ENCODE data around the gene HES7.
"Not testable (repeated sequence)": the region's sequence is repeated elsewhere in the genome, so short reads cannot be mapped to it uniquely, and the experiment has no call there.

The HES7 gene

GRCh38 chr17:8100111-8100510, 23.8 kb downstream of the HES7 start:
- no peak for DNase-seq (ENCODE audit: low read depth)

DNA sequence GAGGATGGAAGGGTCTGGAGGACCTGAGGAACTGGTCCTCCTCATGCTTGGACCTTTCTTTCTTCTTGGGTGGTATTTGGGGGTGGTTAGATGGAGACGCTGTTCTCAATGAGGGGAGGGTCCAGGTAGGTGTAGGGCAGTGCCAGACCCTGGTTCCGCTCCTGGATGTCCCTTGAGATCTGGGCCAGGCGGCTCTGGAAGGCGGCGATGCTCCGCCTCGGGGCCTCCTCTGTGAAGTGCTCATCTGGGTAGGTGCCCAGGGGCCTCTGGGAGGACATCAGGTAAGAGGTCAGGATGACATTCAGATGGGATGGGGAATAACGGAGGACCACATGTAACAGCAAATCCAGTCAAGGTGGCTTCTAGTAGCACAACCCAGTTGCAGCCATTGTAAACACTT, 27.4 kb downstream of the HES7 start:
- DNase-seq (ENCODE audit: low read depth) = no peak

- DNase-seq (ENCODE audit: low read depth) = no peak
These were observed 28.5 kb downstream of the HES7 start for GRCh38 chr17:8095361-8095760.

DNA sequence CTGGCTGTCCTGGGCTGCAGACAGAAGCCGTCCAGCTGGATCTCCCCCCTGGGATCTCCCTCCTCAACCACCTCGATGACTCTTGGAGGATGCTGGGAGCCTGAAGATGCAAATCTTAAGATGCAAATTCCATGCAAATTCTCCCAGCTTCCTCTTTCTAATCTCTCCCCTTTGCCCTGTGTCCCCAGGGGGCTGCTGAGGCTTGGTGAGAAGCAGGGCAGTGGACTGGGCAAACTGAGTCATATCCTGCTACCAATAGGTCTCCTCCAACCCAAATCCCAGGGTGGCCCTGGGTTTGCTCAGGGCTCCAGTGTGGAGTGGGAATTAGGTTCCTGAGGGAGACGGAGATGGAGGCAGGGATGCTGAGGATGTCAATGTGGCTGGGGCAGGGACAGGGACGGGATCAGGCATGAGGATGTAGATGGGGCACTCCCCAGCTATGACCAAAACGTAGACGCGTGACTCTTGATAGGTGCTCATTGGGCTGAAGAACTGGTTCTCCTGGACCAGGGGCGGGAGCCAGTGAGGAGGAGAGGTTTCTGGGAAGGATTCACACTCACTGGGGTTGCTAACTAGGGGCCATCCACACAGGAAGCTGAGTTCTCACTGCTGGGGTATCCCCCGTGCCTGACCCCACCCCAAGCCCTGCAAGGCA, 32.7 kb downstream of the HES7 start:
- DNase-seq (ENCODE audit: low read depth) = no peak

GRCh38 chr17:8089728-8090127, 34.2 kb downstream of the HES7 start:
- no peak for DNase-seq (ENCODE audit: low read depth)

GRCh38 chr17:8087952-8088230, 36.0 kb downstream of the HES7 start:
- no peak for DNase-seq (ENCODE audit: low read depth)

GRCh38 chr17:8087075-8087951, 36.6 kb downstream of the HES7 start, which contains the start of gene ALOX12B:
Gene ALOX12B, minus strand, starts transcription at chr17:8087716. Its CDS starts 274 bp downstream, at chr17:8087442.
- DNase-seq (ENCODE audit: low read depth) = no peak

GRCh38 chr17:8084250-8084649, 39.7 kb downstream of the HES7 start:
- no peak for DNase-seq (ENCODE audit: low read depth)

DNA sequence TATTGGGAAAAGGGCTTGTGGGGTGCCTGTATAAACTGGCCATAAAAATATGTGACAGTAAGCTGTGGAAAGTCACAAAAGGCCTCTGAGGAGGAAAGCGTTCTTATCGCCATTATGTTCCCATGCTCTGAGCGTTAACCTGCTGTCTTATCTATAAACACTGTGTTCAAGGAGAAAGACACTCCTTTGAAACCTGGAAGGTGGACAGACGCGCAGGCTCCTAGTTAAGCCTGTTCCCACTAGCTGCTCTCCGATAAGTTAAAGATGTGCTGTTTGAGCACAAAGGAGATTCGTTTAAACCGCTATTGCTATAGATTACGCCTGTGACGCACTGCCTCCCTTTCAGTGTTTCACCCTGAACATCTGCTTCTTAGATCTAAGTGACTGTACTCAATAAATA, 41.6 kb downstream of the HES7 start:
- DNase-seq (ENCODE audit: low read depth) = no peak

- DNase-seq (ENCODE audit: low read depth) = no peak
These were observed 42.0 kb downstream of the HES7 start for GRCh38 chr17:8081876-8082275.

- no peak for DNase-seq (ENCODE audit: low read depth)
These were observed 43.1 kb downstream of the HES7 start for GRCh38 chr17:8080799-8081219.

GRCh38 chr17:8080208-8080798, 43.6 kb downstream of the HES7 start:
- DNase-seq (ENCODE audit: low read depth) = no peak

- DNase-seq (ENCODE audit: low read depth) = no peak
These were observed 44.4 kb downstream of the HES7 start for GRCh38 chr17:8079291-8080207.

DNA sequence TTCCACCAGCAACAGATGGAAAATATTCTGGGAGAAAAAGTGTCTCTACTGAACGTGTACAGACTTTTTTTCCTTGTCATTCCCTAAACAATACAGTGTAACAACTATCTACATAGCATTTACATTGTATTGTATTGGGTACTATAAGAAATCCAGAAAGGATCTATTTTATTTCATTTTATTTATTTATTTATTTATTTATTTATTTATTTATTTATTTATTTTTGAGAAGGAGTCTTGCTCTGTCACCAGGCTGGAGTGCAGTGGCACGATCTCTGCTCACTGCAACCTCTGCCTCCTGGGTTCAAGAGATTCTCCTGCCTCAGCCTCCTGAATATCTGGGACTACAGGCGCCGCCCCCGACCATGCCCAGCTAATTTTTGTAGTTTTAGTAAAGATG, 46.0 kb downstream of the HES7 start:
- not testable (repeated sequence) for DNase-seq (ENCODE audit: low read depth)

- no peak for DNase-seq (ENCODE audit: low read depth)
These were observed 47.2 kb downstream of the HES7 start for GRCh38 chr17:8076502-8077266.

DNA sequence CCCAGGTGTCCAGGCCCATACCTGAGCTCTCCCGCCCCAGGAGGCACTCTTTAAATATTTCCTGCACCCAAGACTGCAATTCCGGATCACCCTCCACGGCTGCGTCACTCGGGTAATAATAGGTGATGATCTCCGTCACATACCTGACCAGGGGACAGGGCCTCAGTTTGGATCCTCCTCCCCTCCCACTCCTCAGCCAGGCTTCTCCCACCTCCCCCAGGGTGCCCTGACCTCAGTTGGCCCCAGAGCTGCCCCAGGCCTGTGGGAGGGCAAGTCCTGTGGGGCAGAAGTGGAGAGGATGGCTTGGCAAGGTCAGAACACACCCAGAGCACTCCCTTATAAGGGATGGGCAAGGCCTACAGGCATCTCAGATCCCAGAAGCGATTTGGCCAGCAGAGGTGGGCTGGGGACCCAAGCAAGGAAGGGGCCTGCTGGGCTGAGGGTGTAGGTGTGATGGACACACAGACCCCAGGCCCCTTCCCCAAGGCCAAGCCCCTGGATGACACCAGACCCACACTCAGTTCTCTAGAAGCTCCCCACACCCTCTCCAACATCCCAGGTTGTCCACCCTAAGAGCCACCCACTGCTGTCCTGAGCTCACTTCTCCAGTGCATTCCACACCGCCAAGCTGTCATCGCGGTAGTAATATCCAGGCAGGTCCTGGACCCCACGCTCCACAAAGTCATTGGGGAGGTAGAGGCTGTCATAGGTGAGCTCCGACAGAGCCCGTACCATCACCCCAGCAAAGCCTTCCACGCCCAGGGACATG, 48.1 kb downstream of the HES7 start:
- no peak for DNase-seq (ENCODE audit: low read depth)

DNA sequence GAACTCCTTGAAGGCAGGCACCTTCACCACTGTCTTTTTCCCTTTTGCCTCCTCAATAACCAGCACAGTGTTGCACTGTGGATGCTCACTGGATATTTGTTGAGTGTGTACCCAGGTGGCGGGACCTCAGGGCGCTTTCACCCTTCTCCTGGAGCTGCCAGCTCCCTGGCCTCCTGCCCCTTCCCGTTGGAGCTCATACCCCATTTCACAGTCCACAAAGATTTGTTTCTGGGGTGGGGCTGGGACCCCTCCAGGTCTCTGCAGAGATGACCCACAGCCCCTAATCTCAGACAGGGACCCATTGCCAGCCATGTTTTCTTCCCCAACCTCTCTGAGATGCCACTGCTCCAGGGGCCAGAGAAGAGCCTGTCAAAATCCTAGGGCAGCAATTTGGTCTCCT, 48.8 kb downstream of the HES7 start:
- DNase-seq (ENCODE audit: low read depth) = no peak

- DNase-seq (ENCODE audit: low read depth) = no peak
These were observed 49.4 kb downstream of the HES7 start for GRCh38 chr17:8074554-8074953.

- DNase-seq (ENCODE audit: low read depth) = no peak
These were observed 50.0 kb downstream of the HES7 start for GRCh38 chr17:8073627-8074484.
